ENCODE measurements around the gene THSD4.

- no peak for TF ChIP-seq CTCF (IDR thresholded peaks at IDR 0.05)
- TF ChIP-seq POLR2AphosphoS5 (IDR thresholded peaks at IDR 0.05): no peak
- no peak for TF ChIP-seq POLR2A (IDR thresholded peaks at IDR 0.05)
- TF ChIP-seq EP300 (IDR thresholded peaks at IDR 0.05): no peak
These were observed 274.8 kb downstream of the THSD4 start for GRCh38 chr15:71390096-71390495.

All from sigmoid colon (tissue), 4 donors.